Trophoblast cell (in vitro differentiated cells and primary cell): ENCODE data around the gene MLLT6.
A peak's percentile ranks its signal among the peaks of the same experiment; 100 is the strongest.

Experiments used
- DNase-seq, 2 donors: peaks; one replicate each; pipeline ENCODE4 v3.0.0-alpha.2; 2016
- H2AFZ ChIP-seq: 2 replicates; pipeline ENCODE4 v1.6.1; 2013; ENCODE audit warnings: low read length, moderate library complexity, mild to moderate bottlenecking; ENCODE audit not compliant: insufficient read depth, poor library complexity
- H2AK5ac ChIP-seq: 2 replicates; pipeline ENCODE4 v1.6.1; 2013; ENCODE audit warnings: mild to moderate bottlenecking, low read length
- H2BK120ac ChIP-seq: 2 replicates; pipeline ENCODE4 v1.6.1; 2013; ENCODE audit warnings: low read length, mild to moderate bottlenecking, moderate library complexity; ENCODE audit not compliant: insufficient read depth, poor library complexity
- H2BK12ac ChIP-seq: 2 replicates; pipeline ENCODE4 v1.6.1; 2013; ENCODE audit warnings: mild to moderate bottlenecking, low read length, moderate library complexity
- H2BK5ac ChIP-seq: 2 replicates; pipeline ENCODE4 v1.6.1; 2013; ENCODE audit warnings: low read length, low read depth, moderate library complexity, mild to moderate bottlenecking; ENCODE audit not compliant: poor library complexity
- H3K14ac ChIP-seq: 2 replicates; pipeline ENCODE4 v1.6.1; 2013; ENCODE audit warnings: mild to moderate bottlenecking, low read length
- H3K18ac ChIP-seq: 2 replicates; pipeline ENCODE4 v1.6.1; 2013; ENCODE audit warnings: mild to moderate bottlenecking, low read length
- H3K23ac ChIP-seq: 2 replicates; pipeline ENCODE4 v1.6.1; 2013; ENCODE audit warnings: low read length
- H3K27ac ChIP-seq: 2 replicates; pipeline ENCODE4 v1.5.1; 2013; ENCODE audit warnings: low read depth, mild to moderate bottlenecking, inconsistent platforms, low read length, moderate library complexity
- H3K27me3 ChIP-seq: 2 replicates; pipeline ENCODE4 v1.6.1; 2013; ENCODE audit warnings: inconsistent platforms, mild to moderate bottlenecking, low read length, moderate library complexity; ENCODE audit not compliant: insufficient read depth
- H3K36me3 ChIP-seq, 2 experiments: 1 replicate in 1 of 2; 2 replicates in 1 of 2; pipeline ENCODE4 v1.6.1; 2013; ENCODE audit warnings: low read length in 2 of 2, mild to moderate bottlenecking in 2 of 2, moderate library complexity in 1 of 2; ENCODE audit not compliant: insufficient read depth in 2 of 2, control insufficient read depth in 1 of 2
- H3K4ac ChIP-seq: 2 replicates; pipeline ENCODE4 v1.6.1; 2013; ENCODE audit warnings: low read depth, mild to moderate bottlenecking, low read length, moderate library complexity
- H3K4me1 ChIP-seq, 2 experiments: 1 replicate in 1 of 2; 2 replicates in 1 of 2; pipeline ENCODE4 v1.6.1; 2013; ENCODE audit warnings: low read length in 2 of 2, mild to moderate bottlenecking in 2 of 2, moderate library complexity in 1 of 2; ENCODE audit not compliant: insufficient read depth in 2 of 2, control insufficient read depth in 1 of 2
- H3K4me2 ChIP-seq: 2 replicates; pipeline ENCODE4 v1.6.1; 2013; ENCODE audit warnings: inconsistent platforms, mild to moderate bottlenecking, low read length, moderate library complexity
- H3K4me3 ChIP-seq: 2 replicates; pipeline ENCODE4 v1.5.1; 2013; ENCODE audit warnings: mild to moderate bottlenecking, low read depth, low read length, inconsistent platforms
- H3K79me1 ChIP-seq: one replicate; pipeline ENCODE4 v1.6.1; 2013; ENCODE audit warnings: low read length
- H3K79me2 ChIP-seq: 2 replicates; pipeline ENCODE4 v1.6.1; 2013; ENCODE audit warnings: low read length, mild to moderate bottlenecking; ENCODE audit not compliant: control insufficient read depth, insufficient read depth, poor library complexity
- H3K9ac ChIP-seq: 2 replicates; pipeline ENCODE4 v1.6.1; 2013; ENCODE audit warnings: mild to moderate bottlenecking, low read length
- H3K9me3 ChIP-seq: 2 replicates; pipeline ENCODE4 v1.6.1; 2013; ENCODE audit warnings: low read depth, mild to moderate bottlenecking, control low read depth, inconsistent platforms, low read length; ENCODE audit not compliant: insufficient read depth
- H4K12ac ChIP-seq: 2 replicates; pipeline ENCODE4 v1.6.1; 2013; ENCODE audit warnings: low read depth, mild to moderate bottlenecking, low read length, moderate library complexity
- H4K8ac ChIP-seq: 2 replicates; pipeline ENCODE4 v1.6.1; 2013; ENCODE audit warnings: low read depth, mild to moderate bottlenecking, low read length, moderate library complexity
- H4K91ac ChIP-seq: one replicate; pipeline ENCODE4 v1.6.1; 2013; ENCODE audit warnings: low read depth, mild to moderate bottlenecking, low read length, moderate library complexity
- WGBS: extraction: QIAGEN DNeasy Blood & Tissue Kit; methylation state at CpG from one replicate; pipeline ENCODE4 v1.1.7; 2013; ENCODE audit warnings: missing lambda C conversion rate; ENCODE audit not compliant: insufficient read length, insufficient coverage; ENCODE audit errors: extremely low coverage; 5-methylcytosine and 5-hydroxymethylcytosine counted together

The MLLT6 gene

DNA sequence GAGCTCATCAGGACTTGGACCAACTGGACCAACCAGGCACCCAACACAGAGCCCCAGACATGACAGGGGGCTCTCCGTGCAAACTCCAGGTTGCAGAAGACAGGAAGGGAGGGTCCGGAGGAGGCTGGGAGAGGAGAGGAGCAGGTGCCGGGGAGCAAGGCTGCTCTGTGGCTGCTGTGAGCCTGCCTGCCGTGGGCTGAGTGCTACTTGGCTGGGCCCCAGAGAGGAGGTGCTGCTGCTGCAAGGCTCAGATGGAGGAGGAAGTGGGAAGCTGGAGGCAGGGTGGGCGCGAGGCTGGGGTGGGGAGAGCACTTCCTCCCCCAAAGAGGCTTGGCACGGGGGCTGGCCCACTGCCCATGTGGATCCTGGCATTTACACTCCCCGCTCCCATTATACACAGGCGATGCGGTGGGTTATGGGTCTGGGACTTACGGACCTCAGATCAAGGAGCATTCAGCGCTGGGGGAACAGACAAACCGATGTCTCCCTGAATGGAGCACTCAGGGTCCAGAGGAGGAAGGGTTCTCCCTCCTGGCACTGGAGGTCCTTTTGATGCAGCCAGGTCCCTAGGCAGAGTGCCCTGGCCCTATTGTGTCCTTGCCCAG, 46.2 kb upstream of the MLLT6 start:
- Histone ChIP-seq H3K27me3 (no peaks in the 10 kb centered on the region), H2BK12ac (no peak overlapping the region), H2AFZ (no peak overlapping the region), H4K91ac (no peak overlapping the region), H2BK120ac (no peak overlapping the region), H3K9me3 (no peaks in the 10 kb centered on the region), H3K14ac (no peak overlapping the region), H4K12ac (no peak overlapping the region), H3K27ac (no peak overlapping the region), H2AK5ac (no peak overlapping the region), H3K9ac (no peak overlapping the region), H3K79me2 (no peaks in the 10 kb centered on the region), H3K4me2 (no peak overlapping the region), H3K36me3 (no peaks in the 10 kb centered on the region), H3K79me1 (no peaks in the 10 kb centered on the region), H3K4ac (no peak overlapping the region), H3K18ac (no peak overlapping the region), H4K8ac (no peak overlapping the region), H3K23ac (no peak overlapping the region), H2BK5ac (no peak overlapping the region), H3K4me1 (no peaks in the 10 kb centered on the region), H3K4me3 (no peak overlapping the region)
- WGBS = no CpG with 5 or more reads among the region's 13 CpGs
- no peak for DNase-seq

DNA sequence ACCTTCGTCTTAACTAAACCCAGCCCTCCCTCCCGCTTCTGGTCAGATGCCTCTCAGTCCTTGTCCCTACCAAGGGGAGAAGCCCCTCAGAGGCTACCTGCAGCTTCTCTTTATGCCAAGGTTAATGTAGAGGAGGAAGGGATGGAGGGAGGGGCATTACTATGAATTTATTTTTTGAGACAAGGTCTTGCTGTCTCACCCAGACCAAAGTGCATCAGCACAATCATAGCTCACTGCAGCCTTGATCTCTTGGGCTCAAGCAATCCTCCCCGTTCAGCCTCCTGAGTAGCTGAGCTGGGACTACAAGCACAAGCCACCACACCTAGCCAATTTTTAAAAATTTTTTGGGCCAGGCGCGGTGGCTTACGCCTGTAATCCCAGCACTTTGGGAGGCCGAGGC, 45.7 kb upstream of the MLLT6 start:
- no peak overlapping the region for H2AK5ac ChIP-seq
- no CpG with 5 or more reads among the region's 7 CpGs for WGBS
- H3K79me1 ChIP-seq = no peaks in the 10 kb centered on the region
- no peak overlapping the region for H3K27ac ChIP-seq
- H3K23ac ChIP-seq = no peak overlapping the region
- no peak overlapping the region for H3K4me3 ChIP-seq
- no peaks in the 10 kb centered on the region for H3K79me2 ChIP-seq
- H2BK12ac ChIP-seq = no peak overlapping the region
- no peaks in the 10 kb centered on the region for H3K27me3 ChIP-seq
- H4K91ac ChIP-seq = no peak overlapping the region
- H3K4ac ChIP-seq = no peak overlapping the region
- no peaks in the 10 kb centered on the region for H3K4me1 ChIP-seq
- no peak overlapping the region for H2BK120ac ChIP-seq
- H2BK5ac ChIP-seq = no peak overlapping the region
- no peak overlapping the region for H3K4me2 ChIP-seq
- H3K18ac ChIP-seq = no peak overlapping the region
- no peak overlapping the region for H3K14ac ChIP-seq
- H3K36me3 ChIP-seq = no peaks in the 10 kb centered on the region
- H4K8ac ChIP-seq = no peak overlapping the region
- H2AFZ ChIP-seq = no peak overlapping the region
- no peaks in the 10 kb centered on the region for H3K9me3 ChIP-seq
- no peak for DNase-seq
- H3K9ac ChIP-seq = no peak overlapping the region
- no peak overlapping the region for H4K12ac ChIP-seq

DNA sequence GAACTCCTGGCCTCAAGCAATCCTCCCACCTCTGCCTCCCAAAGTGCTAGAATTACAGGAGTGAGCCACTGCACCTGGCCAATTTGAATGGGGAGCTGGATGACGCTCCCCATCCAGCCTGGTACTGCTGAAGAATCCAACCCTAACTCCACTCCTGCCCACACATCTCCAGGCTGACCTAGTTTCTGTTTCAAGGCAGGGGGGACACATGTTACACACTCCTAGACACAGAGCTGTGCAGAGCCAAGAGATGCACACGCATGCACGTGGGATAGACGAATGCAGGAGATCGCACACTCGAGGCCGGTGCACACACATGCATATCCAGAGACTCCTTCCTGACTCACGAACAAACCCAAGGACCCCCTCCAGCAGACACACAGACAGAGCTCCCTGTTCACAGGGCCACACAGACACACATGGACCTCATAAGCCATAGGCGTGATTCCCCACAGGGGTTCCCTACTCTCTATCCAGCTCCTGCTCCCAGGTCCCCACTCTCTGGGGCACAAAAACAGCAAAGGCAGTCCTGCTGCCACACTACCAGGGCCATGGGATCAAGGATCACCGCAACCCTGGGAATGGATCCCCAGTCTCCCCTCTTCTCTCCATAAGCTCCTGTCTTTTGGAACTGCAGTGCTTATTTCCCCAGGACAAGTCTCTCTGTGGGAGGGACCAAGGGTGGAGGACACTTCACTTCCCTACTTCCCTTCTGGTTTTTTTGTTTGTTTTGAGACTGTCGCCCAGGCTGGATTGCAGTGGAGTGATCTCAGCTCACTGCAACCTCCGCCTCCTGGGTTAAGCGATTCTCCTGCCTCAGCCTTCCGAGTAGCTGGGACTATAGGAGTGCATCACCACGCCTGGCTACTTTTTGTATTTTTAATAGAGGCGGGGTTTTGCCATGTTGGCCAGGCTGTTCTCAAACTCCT, 44.7 kb upstream of the MLLT6 start:
- Histone ChIP-seq H3K9me3 (no peaks in the 10 kb centered on the region), H3K4ac (no peak overlapping the region), H3K27ac (no peak overlapping the region), H3K23ac (no peak overlapping the region), H3K4me3 (no peak overlapping the region), H3K4me2 (no peak overlapping the region), H3K79me1 (no peaks in the 10 kb centered on the region), H3K18ac (no peak overlapping the region), H2BK5ac (no peak overlapping the region), H3K9ac (no peak overlapping the region), H4K8ac (no peak overlapping the region), H3K36me3 (no peaks in the 10 kb centered on the region), H3K27me3 (no peaks in the 10 kb centered on the region), H2BK120ac (no peak overlapping the region), H2AFZ (no peak overlapping the region), H2AK5ac (no peak overlapping the region), H3K79me2 (no peaks in the 10 kb centered on the region), H2BK12ac (no peak overlapping the region), H4K12ac (no peak overlapping the region), H4K91ac (no peak overlapping the region), H3K14ac (no peak overlapping the region), H3K4me1 (no peaks in the 10 kb centered on the region)
- DNase-seq = no peak
- WGBS = no CpG with 5 or more reads among the region's 16 CpGs

DNA sequence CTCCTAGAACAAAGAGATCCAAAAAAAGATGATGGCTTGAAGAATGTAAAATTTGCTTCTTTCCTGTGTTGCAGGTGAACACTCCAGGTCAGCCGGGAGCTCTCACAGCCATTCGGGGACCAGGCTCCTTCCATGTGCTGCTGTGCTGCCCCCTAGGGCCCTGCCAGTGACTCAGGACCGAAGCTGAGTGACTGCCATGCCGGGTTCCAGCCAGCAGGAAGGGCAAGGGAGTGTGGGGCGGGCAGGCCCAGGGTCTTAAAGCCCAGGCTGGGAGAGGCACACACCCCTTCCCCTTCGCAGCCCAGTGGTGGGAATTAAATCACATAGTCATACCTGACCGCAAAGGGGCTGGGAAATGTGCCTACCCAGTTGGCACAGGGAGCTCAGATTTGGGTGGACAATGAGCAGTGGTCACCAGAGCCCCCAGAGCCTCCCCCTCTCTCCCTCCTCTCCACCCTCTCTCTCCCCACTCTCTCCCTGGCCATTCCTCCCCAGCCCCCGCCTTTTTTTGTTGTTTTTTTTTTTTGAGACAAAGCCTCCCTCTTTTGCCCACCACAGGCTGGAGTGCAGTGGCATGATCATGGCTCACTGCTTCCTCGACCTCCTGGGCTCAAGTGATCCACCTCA, 41.8 kb upstream of the MLLT6 start:
- H3K79me1 ChIP-seq = no peaks in the 10 kb centered on the region
- H2AFZ ChIP-seq = no peak overlapping the region
- no peak overlapping the region for H3K14ac ChIP-seq
- WGBS = no CpG with 5 or more reads among the region's 9 CpGs
- no peak overlapping the region for H3K4me2 ChIP-seq
- H3K9me3 ChIP-seq = no peaks in the 10 kb centered on the region
- H3K18ac ChIP-seq = no peak overlapping the region
- no peak overlapping the region for H4K91ac ChIP-seq
- H4K12ac ChIP-seq = no peak overlapping the region
- no peak overlapping the region for H3K23ac ChIP-seq
- no peak overlapping the region for H3K9ac ChIP-seq
- H3K27ac ChIP-seq = no peak overlapping the region
- H2AK5ac ChIP-seq = no peak overlapping the region
- H2BK12ac ChIP-seq = no peak overlapping the region
- H4K8ac ChIP-seq = no peak overlapping the region
- no peaks in the 10 kb centered on the region for H3K79me2 ChIP-seq
- no peak overlapping the region for H3K4ac ChIP-seq
- H3K27me3 ChIP-seq = no peaks in the 10 kb centered on the region
- H3K4me1 ChIP-seq = no peaks in the 10 kb centered on the region
- DNase-seq = peak; percentile 55 to 64
- no peak overlapping the region for H2BK120ac ChIP-seq
- H3K4me3 ChIP-seq = no peak overlapping the region
- no peak overlapping the region for H2BK5ac ChIP-seq
- no peaks in the 10 kb centered on the region for H3K36me3 ChIP-seq
